Stimulated activated memory B cell treated with anti-CD40 and anti-IgM and Interleukin-4, amounts not matched to agents 10 μg/mL and 1 μg/mL and 100 μg/mL, for 72 hours (primary cell): ENCODE results near the gene KATNB1.
"Not testable (repeated sequence)": the region's sequence is repeated elsewhere in the genome, so short reads cannot be mapped to it uniquely, and the experiment has no call there.

Experiments used
- ATAC-seq: fragments of 150-1000 bp; cut with Tn5 transposase; 2 replicates; pipeline ENCODE4 v1.10.0; 2021
- H3K27ac Mint-ChIP-seq: one replicate; pipeline ENCODE4 v1.8.0; 2022; ENCODE audit warnings: mild to moderate bottlenecking, mixed read lengths
- H3K27me3 Mint-ChIP-seq: one replicate; pipeline ENCODE4 v1.8.0; 2022; ENCODE audit warnings: mixed read lengths
- H3K36me3 Mint-ChIP-seq: one replicate; pipeline ENCODE4 v1.8.0; 2022; ENCODE audit warnings: mixed read lengths
- H3K4me1 Mint-ChIP-seq: one replicate; pipeline ENCODE4 v1.8.0; 2022; ENCODE audit warnings: mixed read lengths
- H3K4me3 Mint-ChIP-seq: one replicate; pipeline ENCODE4 v1.8.0; 2022; ENCODE audit warnings: mild to moderate bottlenecking, moderate library complexity, mixed read lengths
- H3K9me3 Mint-ChIP-seq: one replicate; pipeline ENCODE4 v1.8.0; 2022; ENCODE audit warnings: mixed read lengths

Gene KATNB1

DNA sequence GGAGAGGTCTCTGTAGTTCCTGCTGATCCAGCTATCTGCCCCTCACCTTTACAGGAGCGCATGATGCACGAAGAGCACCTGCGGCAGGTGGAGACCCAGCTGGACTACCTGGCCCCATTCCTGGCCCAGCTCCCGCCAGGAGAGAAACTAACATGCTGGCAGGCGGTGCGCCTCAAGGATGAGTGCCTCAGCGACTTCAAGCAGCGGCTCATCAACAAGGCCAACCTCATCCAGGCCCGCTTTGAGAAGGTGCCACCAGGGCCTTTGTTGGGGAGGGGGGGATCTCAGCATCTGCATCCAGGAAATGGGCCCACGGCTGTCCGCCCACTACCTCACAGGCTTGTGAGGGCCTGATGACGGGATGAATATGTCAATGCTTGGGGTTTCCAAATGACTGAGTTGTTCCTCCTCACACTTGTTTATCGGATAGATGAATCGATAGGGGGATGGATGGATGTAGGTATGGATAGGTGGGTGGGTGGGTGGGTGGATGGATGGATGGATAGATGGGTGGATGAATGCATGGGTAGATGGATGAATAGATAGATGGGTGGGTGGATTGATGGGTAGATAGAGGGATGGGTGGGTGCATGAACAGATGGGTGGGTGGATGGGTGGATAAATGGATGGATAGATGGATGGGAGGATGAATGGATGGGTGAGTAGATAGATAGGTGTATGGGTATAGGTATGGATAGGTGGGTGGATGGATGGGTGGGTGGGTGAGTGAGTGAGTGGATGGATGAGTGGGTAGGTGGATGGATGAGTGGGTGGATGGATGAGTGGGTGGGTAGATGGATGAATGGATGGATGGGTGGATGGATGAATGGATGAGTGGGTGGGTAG is 7.0 kb upstream of the KATNB1 start:
- H3K36me3 Mint-ChIP-seq, result peaks cover 10% of the 10 kb centered on the region
- H3K27ac Mint-ChIP-seq, result no peak overlapping the region
- no peaks in the 10 kb centered on the region for H3K27me3 Mint-ChIP-seq
- H3K4me1 Mint-ChIP-seq, result peaks cover 16% of the 10 kb centered on the region
- H3K4me3 Mint-ChIP-seq, result no peak overlapping the region
- peaks cover 16% of the 10 kb centered on the region for H3K9me3 Mint-ChIP-seq
- ATAC-seq, result no peak

DNA sequence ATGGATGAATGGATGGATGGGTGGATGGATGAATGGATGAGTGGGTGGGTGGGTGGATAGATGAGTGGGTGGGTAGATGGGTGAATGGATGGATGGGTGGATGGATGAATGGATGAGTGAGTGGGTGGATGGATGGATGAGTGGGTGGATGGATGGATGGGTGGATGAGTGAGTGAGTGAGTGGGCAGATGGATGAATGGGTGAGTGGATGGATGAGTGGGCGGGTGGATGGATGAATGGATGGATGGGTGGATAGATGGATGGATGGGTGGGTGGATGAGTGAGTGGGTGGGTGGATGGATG is 6.4 kb upstream of the KATNB1 start:
- Mint-ChIP-seq H3K4me1 (peaks cover 16% of the 10 kb centered on the region), H3K27ac (no peak overlapping the region), H3K4me3 (no peak overlapping the region), H3K36me3 (peaks cover 10% of the 10 kb centered on the region), H3K9me3 (peaks cover 16% of the 10 kb centered on the region), H3K27me3 (no peaks in the 10 kb centered on the region)
- no peak for ATAC-seq

DNA sequence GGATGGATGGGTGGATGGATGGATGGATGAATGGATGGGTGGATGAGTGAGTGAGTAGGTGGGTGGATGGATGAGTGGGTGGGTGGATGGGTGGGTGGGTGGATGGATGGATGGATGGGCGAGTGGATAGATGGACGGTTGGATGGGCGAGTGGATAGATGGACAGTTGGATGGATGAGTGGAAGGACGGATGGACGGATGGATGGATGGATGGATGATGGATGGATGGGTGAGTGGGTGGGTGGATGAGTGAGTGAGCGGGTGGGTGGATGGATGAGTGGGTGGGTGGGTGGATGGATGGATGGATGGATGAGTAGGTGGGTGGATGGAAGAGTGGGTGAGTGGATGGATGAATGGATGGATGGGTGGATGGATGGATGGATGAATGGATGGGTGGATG is 5.7 kb upstream of the KATNB1 start:
- not testable (repeated sequence) for H3K4me3 Mint-ChIP-seq, H3K27me3 Mint-ChIP-seq, H3K36me3 Mint-ChIP-seq, H3K27ac Mint-ChIP-seq, ATAC-seq
- peaks cover 16% of the 10 kb centered on the region for H3K9me3 Mint-ChIP-seq
- peaks cover 12% of the 10 kb centered on the region for H3K4me1 Mint-ChIP-seq

DNA sequence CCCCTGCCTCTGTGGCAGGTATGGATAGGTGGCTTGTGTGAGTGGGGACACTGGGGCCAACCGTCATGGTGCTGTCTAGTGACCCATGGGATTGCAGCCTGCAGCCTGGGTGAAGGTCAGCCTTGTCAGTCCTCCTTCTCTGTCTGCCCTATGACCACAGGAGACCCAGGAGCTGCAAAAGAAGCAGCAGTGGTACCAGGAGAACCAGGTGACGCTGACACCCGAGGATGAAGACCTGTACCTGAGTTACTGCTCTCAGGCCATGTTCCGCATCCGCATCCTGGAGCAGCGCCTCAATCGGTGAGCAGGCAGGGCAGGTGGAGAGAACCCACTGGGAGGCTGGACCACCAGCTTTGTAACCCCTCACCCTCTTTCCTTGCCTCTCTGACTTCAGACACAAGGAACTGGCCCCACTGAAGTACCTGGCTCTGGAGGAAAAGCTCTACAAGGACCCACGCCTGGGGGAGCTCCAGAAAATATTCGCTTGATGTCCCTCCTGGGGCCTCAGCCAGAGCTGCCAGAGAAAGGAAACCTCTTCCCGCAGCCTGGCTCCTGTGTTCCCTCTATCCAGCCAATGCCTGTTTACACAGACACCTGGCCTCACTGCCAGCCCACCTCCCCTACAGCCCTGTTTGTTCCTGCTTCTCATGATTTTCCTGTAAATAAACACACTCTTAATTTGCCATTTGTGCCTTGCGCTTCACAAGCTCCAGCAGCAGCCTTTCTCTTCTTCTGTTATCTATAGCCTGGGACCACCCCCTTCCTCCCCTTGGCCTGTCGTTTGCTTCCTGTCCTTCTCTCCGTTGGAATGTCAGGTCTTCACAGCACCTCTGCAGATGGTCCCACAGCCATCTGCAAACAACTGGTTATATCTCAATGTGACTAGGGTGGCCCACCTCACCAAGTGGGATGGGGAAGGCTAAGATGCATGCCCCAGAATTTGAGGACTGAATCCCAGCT is 4.5 kb upstream of the KATNB1 start:
- Mint-ChIP-seq H3K27me3 (no peaks in the 10 kb centered on the region), H3K4me1 (peaks cover 6% of the 10 kb centered on the region), H3K36me3 (peaks cover 10% of the 10 kb centered on the region), H3K27ac (no peak overlapping the region), H3K9me3 (peaks cover 16% of the 10 kb centered on the region), H3K4me3 (no peak overlapping the region)
- ATAC-seq, result no peak

DNA sequence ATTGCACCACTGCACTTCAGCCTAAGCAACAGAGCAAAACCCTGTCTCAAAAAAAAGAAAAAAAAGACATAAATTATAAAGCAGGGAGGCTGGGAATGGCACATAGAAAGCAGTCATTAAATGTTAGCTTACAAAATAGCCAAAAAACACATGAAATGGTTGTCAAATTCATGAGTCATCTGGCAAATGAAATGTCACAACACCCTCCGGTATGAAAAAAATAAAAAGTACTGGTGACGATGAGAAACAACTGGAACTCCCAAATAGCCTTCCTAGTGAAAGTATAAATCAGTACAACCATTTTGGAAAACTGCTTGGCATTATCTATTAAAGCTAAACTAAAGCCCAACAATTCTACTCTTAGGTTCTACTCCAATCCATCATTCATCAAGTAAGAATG is 3.5 kb upstream of the KATNB1 start:
- H3K4me1 Mint-ChIP-seq, result peaks cover 15% of the 10 kb centered on the region
- no peak for ATAC-seq
- no peaks in the 10 kb centered on the region for H3K27me3 Mint-ChIP-seq
- H3K4me3 Mint-ChIP-seq, result no peak overlapping the region
- H3K27ac Mint-ChIP-seq, result no peak overlapping the region
- H3K9me3 Mint-ChIP-seq, result peaks cover 16% of the 10 kb centered on the region
- peaks cover 10% of the 10 kb centered on the region for H3K36me3 Mint-ChIP-seq

DNA sequence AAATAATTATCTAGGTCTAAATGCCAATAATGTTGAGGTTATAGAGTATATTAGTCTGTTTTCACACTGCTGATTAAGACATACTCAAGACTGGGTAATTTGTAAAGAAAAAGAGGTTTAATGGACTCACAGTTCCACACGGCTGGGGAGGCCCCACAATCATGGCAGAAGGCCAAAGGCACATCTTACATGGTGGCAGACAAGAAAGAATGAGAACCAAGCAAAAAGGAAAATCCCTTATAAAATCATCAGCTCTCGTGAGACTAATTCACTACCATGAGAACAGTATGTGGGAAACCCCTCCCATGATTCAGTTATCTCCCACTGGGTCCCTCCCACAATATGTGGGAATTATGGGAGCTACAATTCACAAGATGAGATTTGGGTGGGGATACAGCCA is 2.9 kb upstream of the KATNB1 start:
- ATAC-seq, result no peak
- peaks cover 16% of the 10 kb centered on the region for H3K9me3 Mint-ChIP-seq
- H3K4me3 Mint-ChIP-seq, result no peak overlapping the region

DNA sequence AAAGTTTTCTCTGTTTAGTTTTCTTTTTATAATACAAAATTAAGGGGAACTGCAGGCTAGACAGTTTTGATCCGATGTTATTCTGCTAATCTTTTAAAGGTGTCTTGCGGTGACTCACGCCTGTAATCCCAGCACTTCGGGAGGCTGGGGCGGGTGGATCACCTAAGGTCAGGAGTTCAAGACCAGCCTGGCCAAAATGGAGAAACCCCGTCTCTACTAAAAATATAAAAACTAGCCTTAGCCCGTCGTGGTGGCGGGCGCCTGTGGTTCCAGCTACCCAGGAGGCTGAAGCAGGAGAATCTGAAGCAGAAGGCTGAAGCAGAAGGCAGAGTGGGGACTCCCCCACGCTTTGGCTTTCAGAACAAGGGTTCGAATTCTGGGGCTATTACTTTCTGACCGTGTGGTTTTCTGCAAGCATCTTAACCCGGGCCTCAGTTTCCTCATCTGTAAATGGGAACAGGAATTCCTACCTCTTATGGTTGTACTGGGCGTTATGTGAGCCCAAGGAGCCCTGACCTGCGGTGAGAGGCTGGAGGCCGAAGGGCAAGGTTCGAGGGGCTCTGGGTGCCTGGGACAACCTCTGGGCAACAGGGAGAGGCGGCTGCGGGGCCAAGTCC is 1.2 kb upstream of the KATNB1 start:
- Mint-ChIP-seq H3K36me3 (peaks cover 10% of the 10 kb centered on the region), H3K27ac (peak overlapping the region; percentile 91), H3K4me1 (peaks cover 15% of the 10 kb centered on the region), H3K27me3 (no peaks in the 10 kb centered on the region), H3K9me3 (peaks cover 9% of the 10 kb centered on the region), H3K4me3 (peak overlapping the region; percentile 89)
- ATAC-seq, result no peak

More for the DNA sequence above, 2.9 kb upstream of the KATNB1 start:
- Mint-ChIP-seq H3K27ac (no peak overlapping the region), H3K36me3 (peaks cover 10% of the 10 kb centered on the region), H3K4me1 (peaks cover 15% of the 10 kb centered on the region), H3K27me3 (no peaks in the 10 kb centered on the region)

DNA sequence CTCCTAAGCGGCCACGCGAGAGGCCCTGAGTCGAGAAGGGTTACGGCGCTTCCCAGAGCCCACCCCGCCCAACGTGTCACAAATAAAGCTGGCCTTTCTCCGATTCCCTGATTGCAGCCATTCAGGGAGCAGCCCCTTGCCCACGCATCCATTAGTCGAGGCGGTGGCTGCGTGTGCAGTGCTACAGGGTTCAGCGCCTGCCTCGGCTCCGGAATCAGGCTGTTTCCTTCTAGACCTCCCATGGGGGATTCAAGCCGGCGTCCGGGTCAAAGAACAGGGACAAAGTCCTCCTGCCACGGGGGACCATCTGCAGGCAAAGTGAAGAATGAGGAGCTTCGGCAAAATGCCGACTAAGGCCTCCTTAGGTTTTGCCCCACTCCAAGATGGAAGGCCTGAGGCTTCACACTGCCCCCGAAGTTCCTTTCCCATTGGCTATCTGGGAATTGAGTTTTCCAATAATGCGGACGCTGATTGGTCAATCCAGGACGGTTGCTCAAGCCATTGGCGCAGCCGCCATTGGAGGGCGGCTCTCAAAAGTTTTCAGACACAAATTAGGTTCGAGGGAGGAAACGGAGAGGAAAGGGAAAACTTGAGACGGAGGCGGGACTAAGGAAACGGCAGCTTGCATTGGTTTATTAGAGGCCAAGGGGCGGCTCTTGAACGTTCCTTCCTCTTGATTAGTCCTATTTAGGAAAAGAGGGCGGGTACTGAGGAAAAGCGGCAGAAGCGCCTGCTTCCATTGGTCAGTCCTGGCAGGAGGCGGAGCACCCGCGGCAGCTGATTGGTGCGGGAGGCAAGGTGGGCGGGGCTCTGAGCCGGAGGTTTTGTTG is 430 bp upstream of the KATNB1 start:
- Mint-ChIP-seq H3K36me3 (peaks cover 10% of the 10 kb centered on the region), H3K27ac (peak overlapping the region; percentile 91), H3K27me3 (no peaks in the 10 kb centered on the region), H3K4me3 (peak overlapping the region; percentile 89), H3K9me3 (peaks cover 4% of the 10 kb centered on the region), H3K4me1 (peaks cover 15% of the 10 kb centered on the region)
- ATAC-seq, result peak; percentile 95

DNA sequence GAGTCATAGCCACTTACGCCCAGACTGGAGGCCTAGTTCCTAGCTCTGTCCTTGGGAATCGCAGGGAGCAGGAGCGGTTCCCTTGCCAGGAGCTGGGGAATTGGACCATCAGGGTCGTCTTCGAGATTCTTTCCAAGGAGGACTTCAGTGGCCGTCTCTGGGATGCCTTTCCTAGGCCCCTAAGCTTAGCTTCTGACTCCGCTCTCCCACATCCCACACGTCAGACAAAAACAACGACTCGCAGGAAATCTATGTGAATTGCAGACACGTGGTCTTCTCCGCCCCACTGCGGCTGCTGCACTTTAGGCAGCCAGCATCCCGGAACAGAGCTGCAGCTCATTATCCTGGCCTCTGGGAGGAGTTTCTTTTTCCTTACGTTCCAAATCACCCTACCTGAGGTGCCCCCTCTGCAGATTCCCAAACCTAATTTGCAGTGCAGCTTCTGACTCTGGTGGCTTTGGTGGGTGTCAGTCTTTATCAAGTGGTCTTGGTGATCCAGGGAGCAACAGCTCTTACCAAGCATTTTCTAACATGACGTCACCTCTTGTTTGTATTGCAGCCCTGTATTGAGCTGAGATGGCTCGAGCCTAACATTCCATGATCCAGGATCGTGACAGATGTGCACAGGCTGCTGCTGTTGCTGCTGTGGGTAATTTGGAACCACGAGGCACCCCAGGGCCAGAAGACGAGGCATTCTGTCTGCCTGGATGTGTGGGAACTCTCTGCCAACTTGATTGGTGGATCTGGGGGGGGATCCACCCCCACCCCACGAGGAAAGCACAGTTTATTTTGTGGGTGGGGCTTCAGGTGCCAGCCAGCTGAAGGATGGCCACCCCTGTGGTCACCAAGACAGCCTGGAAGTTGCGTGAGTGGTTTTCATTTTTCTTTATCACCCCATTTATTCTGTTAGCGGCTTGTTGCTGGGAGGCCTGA is 1.1 kb downstream of the KATNB1 start:
- ATAC-seq, result no peak
- Mint-ChIP-seq H3K9me3 (peaks cover 2% of the 10 kb centered on the region), H3K4me1 (peaks cover 15% of the 10 kb centered on the region), H3K4me3 (peak overlapping the region; percentile 89), H3K36me3 (peaks cover 10% of the 10 kb centered on the region), H3K27me3 (no peaks in the 10 kb centered on the region), H3K27ac (peak overlapping the region; percentile 91)

DNA sequence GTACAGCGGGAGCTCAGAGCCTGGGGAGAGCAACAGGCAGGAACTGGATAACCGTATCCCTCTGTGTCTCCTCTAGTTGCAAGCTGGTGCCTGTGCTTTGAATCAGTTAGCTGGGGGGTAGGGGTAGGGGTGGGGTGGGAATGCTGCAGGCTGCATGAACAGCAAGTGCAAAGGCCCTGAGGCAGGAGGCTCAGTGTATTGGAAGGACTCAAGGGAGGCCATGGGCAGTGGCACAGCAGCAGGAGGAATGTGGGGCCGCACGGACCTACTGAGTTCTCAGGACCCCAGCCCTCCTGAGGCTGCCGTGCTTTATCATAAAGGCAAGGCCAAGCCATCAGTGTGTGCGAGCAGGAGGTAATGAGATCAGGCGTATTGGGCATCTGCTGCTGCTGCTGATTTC is 3.3 kb downstream of the KATNB1 start:
- H3K27me3 Mint-ChIP-seq, result no peaks in the 10 kb centered on the region
- H3K4me3 Mint-ChIP-seq, result no peak overlapping the region
- no peaks in the 10 kb centered on the region for H3K9me3 Mint-ChIP-seq
- ATAC-seq, result no peak
- no peak overlapping the region for H3K27ac Mint-ChIP-seq
- no peaks in the 10 kb centered on the region for H3K36me3 Mint-ChIP-seq
- H3K4me1 Mint-ChIP-seq, result peaks cover 15% of the 10 kb centered on the region

DNA sequence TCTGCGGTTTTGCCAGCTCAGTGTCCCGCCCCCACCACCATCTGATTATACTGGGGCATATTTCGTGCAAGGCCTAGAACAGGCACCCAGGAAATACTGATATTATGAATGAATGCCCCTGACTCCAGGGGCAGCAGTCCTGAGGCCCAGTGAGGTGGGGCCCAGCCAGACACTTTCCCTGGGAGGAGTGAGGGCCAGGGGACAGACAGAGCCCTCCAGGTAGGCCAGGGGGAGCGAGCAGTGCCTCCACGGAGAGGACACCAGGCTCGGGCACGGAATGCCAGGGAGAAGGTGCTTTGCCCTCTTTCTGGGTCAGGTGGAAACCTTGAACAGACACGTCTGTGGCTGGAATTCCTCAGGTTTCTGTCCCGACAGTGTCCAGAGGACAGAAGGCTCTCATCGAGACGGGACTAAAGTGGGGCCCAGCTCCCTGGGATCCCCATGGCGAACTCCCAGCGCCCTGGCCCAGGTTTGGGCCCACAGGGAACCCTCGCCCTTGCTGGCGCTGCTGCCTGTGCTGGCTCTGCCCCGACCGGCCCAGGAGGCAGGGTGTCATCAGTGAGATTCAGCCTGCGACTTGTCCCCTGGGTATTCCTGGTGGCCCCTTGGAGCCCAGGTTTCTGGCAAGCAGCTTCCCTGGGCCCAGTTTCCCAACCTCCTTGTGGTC is 4.3 kb downstream of the KATNB1 start:
- no peak for ATAC-seq
- H3K4me3 Mint-ChIP-seq, result no peak overlapping the region
- no peaks in the 10 kb centered on the region for H3K27me3 Mint-ChIP-seq
- no peak overlapping the region for H3K27ac Mint-ChIP-seq
- H3K4me1 Mint-ChIP-seq, result peaks cover 15% of the 10 kb centered on the region
- no peaks in the 10 kb centered on the region for H3K36me3 Mint-ChIP-seq
- H3K9me3 Mint-ChIP-seq, result no peaks in the 10 kb centered on the region

DNA sequence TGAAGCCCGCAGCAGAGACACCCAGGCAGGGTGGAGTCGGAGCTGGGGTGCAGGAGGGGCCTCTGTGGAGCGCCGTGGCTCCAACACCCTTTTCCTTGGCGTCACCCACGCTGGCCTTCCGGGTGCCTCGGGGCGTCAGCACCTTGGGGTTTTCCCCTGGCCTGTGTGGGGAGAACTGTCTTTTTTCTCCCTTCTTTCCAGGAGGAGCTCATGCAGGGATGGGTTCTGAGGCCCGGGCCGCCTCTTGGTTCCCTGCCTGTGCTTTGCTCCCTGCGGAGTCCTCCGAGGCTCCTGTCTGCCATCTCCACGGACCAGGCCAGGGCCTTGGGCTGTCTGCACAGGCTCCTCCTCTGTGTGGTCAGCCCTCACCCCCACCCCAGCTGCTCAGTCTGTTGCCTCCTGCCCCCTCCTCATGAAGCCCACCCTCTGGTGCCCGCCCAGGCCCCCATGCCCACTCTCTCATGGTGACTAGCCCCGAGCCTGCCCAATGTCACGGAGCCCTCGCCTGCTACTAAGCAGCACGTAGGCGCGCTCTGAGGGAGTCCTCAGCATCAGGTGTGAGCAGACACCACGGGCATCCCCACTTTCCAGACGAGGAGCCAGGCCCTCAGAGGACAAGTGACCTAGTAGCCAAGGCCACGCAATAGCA is 5.0 kb downstream of the KATNB1 start:
- no peaks in the 10 kb centered on the region for H3K27me3 Mint-ChIP-seq
- peaks cover under 1% of the 10 kb centered on the region for H3K36me3 Mint-ChIP-seq
- peaks cover 14% of the 10 kb centered on the region for H3K4me1 Mint-ChIP-seq
- no peak overlapping the region for H3K27ac Mint-ChIP-seq
- no peaks in the 10 kb centered on the region for H3K9me3 Mint-ChIP-seq
- H3K4me3 Mint-ChIP-seq, result no peak overlapping the region
- ATAC-seq, result no peak

DNA sequence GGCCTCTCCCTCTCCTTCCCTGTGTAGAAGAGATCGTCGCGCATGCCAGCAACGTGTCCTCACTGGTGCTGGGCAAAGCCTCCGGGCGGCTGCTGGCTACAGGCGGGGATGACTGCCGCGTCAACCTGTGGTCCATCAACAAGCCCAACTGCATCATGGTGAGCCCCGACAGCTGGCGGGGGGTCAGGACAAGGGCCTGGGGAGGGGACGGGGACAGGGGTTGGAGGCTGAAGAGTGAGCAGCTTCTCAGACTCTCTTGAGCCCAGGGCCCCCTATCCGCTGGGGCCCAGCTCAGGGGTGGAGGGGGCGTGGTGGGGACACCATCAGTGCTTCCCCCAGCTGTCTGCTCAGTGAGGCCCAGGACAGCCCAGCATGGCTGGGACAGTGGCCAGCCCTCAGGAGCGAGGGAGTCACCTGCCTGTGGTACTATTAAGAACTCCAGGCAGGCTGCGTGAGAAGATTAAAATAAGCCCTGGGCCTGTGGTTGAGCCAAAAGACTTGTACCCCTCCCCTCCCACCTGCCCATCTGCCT is 6.2 kb downstream of the KATNB1 start:
- no peaks in the 10 kb centered on the region for H3K9me3 Mint-ChIP-seq
- ATAC-seq, result no peak
- H3K27ac Mint-ChIP-seq, result no peak overlapping the region
- no peaks in the 10 kb centered on the region for H3K27me3 Mint-ChIP-seq
- H3K4me1 Mint-ChIP-seq, result peaks cover 2% of the 10 kb centered on the region
- H3K4me3 Mint-ChIP-seq, result no peak overlapping the region
- H3K36me3 Mint-ChIP-seq, result peaks cover 10% of the 10 kb centered on the region
